Superior temporal gyrus (tissue), 1 donor: Measurements from ENCODE around the gene LRRC7.

Experiments used
- DNase-seq: peaks from one replicate; pipeline ENCODE4 v3.0.0-alpha.2; 2016; ENCODE audit errors: extremely low spot score

LRRC7 gene

DNA sequence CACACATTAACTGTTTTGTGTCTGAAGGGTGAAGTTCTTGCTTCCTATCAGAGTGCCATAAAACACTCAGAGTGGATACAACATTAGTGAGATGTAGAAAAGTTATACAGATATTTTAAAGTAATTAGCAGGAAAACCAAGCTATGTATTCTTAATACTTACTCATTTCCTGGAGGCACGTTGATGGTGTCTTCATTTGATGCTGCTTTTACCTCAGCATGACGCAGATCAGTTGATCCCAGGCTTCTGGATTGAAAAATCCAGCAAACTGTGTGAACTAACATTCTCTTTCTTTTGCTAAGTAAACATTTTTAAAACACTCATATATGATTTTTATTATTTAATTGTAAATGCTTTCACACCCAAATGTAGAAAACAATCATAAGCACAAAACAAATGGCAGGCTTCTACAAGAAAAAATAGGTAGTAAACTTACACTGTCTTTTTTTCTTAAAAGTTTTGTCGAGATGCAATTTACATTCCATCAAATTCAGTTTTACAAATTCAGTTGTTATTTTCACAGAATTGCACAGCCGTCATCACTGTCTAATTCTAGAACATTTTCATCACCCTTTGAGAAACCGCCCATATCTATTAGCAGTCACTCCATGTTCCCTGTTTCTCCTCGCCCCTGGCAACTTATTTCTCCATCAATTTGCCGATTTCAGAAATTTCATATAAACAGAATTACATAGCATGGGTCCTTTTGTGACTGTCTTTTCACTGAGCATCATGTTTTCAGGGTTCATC lies 198.9 kb downstream of the LRRC7 start:
- no peak for DNase-seq

DNA sequence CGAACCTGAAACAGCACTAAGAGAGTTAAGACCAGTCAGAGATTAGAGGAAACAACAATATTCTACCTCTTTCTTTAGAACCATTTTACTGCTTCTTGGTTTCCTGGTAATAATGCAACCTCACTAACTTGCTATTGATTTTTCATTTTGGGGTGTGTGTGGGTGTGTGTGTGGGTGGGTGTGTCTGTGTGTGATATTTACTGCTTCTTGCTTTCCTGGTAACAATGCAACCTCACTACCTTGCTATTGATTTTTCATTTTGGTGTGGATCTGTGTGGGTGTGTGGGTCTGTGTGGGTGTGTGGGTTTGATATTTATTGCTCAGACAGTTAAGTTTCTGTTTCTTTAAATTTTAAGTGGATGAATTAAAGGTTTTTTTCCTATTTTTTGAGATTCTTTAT lies 208.8 kb downstream of the LRRC7 start:
- no peak for DNase-seq

DNA sequence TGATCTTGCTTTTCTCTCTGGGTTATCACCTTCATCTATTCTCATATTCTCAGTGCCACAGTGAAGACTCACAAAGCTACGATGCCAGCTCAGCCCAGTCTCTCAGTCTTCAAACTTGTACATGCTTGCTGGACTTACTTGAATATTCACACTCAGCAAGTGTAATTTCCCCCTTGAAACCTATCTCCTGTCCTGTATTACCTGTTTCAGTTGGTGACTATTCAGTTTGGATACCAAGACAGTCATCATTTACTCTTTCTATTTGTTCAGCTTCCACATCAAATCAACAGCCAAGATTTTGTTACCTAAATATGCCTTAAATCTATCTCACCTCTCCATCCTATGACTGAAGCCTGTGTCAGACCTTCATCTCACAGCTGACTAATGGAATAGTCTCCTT lies 209.7 kb downstream of the LRRC7 start:
- DNase-seq: no peak

DNA sequence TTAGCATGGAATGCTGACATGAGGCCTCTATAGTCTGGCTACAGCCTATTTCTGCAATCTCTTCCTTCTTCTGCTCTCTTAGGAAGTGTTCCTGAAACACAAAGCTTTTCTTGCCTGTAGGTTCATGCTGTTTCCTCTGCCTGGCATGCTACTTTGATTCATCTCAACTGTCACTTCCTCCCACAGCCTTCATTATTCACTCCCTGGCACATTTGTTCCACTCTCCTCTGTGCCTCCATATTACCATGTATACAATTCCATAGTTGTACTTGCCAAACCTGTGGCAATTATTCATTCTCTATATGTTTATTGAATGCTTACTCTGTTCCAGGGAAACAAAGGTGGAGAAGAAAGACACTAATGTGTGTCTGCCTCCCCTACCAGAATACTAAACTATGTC lies 210.2 kb downstream of the LRRC7 start:
- DNase-seq: no peak

DNA sequence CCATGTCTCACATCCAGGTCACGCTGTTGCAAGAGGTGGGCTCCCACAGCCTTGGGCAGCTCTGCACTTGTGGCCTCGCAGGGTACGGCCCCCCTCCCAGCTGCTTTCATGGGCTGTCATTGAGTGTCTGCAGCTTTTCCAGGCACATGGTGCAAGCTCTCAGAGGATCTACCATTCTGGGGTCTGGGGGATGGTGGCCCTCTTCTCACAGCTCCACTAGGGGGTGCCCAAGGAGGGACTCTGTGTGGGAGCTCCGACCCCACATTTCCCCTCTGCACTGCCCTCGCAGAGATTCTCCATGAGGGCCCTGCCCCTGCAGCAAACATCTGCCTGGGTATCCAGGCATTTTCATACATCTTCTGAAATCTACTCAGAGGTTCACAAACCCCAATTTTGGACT lies 219.4 kb downstream of the LRRC7 start:
- DNase-seq: no peak

DNA sequence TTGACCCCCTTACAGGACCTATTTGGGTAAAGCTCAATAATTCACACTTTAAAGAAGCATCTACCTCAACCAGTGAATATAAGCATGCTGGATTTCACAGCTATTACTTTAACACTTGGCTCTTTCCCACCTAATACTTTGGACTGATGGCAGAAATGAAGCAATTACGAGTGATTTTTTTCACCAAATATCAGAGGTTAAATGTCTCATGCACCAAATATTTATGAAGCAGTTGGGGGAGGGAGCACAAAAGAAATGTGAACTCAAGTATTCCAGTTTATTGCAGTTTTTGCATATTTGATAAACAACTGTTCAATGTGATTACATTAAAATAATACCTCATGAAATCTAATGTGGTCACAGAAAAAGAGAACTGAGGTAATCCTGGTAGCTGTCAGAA lies 223.6 kb downstream of the LRRC7 start:
- DNase-seq: no peak

DNA sequence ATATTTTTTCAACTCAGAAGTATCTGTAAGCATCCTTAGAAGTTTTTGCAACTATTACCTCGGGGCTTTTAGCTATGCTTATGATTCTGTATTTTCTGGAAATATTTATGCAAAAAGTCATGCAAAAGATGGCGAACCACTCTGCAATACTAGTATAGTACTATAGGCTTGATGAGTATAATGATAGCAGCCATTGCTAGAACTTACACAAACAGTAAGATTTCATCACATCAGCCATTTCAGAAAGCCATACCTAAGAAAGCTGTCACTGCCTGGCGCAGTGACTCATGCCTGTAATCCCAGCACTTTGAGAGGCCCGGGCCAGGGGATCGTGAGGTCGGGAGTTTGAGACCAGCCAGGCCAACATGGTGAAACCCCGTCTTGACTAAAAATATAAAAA lies 227.1 kb downstream of the LRRC7 start:
- DNase-seq: no peak

DNA sequence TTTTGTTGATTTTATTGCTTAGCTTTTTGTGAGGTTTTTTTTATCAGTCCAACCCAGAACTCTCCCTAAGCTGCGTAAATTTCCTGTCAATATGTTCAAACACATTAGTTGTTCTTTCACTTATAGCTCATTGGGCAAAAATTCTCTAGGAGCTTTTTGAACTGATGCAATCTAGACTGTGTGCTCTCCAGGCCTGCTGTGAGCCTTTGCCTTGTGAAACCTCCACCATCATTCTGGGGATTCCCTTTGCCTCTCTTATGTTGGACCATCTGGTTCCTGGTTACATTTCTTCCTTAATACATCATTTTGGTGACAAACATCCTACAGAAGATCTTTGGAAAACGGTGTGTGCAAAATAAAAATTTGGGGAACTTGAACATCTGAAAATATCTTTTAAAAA lies 247.2 kb downstream of the LRRC7 start:
- DNase-seq: no peak

DNA sequence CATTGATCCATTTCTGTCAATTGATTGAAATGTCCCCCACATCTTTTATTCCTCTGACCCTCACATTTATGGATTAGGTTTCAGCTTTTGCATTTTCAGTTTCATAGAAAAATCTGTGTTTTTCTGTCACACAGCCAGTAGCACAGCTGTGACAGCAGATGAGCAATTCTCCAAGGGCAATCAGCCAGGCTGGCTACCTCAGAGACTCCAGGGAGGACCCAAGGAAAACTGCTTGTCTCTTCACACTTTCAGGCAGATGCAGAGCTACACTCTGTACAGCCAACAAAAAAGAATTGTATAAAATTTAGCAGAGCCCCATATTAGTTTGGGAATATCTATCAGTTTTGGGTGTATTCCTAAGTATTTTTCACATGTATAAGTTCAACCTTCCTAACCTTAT lies 257.2 kb downstream of the LRRC7 start:
- peak; percentile 78 for DNase-seq

DNA sequence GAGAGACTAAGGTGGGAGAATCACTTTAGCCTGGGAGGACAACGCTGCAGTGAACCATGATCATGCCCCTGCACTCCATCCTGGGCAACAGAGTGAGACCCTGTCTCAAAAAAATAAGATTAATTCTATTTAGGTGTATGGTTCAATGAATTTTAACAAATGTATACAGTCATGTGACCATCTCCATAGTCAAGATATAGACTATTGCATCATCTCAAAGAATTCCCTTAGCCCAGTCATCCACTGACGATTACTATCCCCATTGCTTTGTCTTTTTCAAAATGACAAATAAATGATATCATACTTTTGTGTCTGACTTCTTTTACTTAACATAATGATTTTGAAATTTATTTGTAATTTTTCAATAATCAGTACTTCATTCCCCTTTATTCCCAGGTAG lies 260.0 kb downstream of the LRRC7 start:
- no peak for DNase-seq

DNA sequence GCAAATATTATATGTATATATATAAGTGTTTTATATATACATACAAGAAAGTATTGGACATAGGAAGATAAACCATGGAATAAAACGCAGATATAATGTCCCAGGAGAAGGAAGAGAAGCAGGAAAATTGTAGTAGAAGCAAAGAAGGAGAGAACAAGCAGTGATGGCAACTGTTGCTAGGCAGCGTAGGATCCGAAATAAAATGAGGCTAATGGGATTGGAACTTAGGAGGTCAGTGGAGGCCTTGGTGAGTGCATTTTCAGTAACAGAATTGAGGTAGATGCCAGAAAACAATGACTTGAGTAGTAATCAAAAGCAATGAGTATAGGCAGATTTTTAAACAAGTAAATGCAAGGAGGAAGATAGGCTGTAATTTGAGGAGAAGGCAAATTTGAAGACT lies 265.8 kb downstream of the LRRC7 start:
- DNase-seq: no peak

DNA sequence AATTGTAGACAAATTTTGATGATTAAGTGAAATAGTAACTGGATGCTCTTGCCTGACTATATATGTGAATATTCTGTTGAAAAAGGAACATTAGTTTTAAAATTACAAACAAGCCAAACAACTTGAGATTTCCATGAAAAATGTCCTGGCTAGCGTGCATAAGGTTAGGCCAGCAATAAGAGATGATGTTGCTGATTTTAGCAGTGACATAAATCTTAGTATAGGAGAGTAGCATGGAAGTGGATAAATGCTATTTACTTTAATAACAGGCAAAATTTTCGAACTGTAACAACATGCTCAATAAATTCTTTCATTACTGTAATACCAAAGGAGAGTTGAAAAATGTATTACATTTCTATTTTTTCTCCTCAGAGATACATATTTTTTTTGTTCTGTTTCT lies 266.6 kb downstream of the LRRC7 start:
- no peak for DNase-seq

DNA sequence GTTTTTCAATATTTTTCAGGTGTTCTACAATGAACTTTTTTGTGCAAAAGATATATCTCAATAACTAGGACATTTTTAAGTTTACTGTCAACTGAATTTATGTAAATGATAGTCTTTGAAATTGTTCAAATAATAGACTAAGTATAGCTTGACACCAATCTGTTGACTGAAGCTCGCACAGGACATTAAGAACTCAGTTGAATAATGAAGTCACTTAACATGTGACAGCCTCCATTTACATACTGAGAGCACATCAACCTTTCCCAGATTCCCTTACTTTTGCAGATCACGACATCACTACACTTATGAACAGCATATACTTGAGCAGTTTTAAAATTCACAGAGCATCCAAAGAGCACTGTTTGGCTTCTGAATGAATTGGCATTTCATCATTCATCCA lies 268.2 kb downstream of the LRRC7 start:
- no peak for DNase-seq

DNA sequence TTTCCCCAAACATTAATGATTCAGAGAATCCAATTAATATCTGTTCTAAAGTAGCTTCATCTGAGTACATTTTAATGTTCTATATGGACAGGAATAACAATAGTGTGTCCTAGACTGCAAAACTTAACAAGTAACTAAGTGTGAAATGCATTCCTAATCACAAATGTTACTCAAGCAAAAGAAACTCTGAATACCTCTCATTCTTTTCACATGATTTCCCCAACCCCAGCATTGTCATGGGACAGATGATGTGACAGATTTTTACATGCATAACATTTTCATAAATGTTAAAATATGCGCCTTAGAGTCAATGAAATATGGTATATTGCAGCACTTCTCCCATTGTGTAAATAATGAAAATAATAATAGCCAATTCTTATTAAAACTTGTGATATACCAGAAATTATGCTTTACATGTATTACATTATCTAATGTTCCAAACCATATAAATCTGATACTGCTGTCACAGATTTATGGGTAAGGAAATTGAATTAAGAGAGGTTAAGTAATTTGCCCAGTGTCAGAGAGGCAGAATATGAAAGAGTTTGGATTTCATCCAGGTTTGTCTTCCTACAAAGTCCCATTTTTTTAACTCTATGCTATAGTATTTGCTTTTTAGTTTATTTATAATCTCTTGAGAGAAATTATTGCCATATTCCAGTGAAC lies 269.4 kb downstream of the LRRC7 start:
- no peak for DNase-seq

DNA sequence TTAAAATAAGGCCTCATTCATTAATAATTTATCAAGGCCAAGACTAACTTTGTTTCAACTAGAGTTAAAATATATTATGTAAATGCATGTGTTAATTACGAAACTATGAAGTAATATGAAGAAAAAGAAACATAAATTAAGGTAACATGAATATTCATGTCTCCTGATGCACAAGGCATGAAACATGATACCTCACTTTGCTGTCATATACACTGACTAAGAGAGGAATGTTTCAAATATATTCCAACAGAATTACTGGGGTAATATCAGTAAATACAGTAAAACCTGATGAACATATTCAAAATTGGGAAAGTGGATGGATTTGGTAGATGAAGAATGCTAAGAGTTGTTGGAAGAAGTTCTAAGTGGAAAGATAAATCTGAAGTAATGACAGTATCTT lies 274.6 kb downstream of the LRRC7 start:
- no peak for DNase-seq

DNA sequence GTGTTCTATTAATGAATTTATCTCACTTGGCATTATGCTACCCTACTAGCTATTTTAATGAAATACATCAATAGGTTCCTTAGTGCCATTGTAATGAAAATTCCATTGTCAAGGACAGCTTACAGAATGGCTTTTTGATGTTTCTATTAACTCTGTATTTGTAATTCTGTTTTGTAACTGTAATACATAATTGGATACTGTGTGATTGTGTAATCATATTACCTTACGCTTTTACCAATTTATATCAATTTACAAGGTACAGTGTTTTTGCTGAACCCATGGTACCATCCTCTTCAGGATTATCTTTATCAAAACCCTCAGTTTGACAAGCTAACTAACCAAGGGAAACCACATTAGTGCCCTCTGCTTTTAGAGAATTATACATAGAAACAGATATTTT lies 277.9 kb downstream of the LRRC7 start:
- no peak for DNase-seq

DNA sequence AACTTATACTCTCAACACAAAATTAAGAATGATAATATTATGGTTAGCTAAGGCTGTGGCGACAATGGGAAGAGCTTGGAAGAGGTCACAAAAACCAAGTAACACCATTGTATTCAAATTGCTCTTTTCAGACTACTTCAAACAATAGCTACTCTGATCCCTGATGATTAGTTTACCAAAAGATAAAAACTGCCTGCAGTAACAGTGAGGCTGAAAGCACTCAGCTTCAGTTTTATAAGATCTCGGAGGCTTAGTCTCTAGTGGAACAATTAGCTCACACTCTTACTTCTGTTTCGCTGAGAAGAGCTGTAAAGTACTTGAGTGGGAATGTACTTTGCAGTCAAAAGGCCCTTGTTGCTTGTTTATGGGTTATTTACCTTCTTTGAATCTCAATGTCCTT lies 278.5 kb downstream of the LRRC7 start:
- DNase-seq: peak; percentile 76

DNA sequence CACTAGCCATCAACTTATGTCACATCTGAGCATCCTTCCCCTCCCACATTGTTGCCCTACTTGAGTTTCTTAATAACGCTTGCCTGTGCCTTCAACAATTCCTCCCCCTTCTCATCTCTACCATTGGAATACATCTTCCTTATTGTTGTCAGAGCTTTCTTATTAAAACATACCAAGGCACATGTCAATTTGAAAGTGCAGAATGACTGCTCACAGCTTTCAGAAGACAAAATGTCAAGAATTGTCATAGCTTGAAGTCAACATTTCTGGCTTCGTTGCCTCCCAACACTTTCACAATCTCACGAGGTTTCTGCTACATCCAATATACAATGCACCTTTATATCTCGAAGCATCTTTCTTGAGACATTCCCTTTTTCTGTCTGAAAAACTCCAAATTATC lies 279.9 kb downstream of the LRRC7 start:
- DNase-seq: no peak

DNA sequence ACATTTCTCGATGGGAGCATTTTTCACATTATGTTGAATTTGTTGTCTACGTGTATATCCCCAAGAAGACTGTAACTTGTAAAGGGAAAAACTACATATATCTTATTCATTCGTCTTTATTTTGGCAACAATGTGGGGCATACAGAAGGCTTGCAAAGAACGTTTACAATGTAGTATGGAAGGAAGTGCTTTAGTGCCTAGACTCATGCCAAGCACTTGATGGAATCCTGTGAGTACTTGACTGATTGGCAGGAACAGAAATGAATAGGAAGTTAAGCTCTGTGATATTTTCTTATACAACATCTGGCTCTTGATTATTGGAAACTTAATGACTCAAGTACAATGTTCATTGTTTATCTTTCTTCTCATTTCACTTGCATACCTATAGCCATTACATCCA lies 284.4 kb downstream of the LRRC7 start:
- no peak for DNase-seq

DNA sequence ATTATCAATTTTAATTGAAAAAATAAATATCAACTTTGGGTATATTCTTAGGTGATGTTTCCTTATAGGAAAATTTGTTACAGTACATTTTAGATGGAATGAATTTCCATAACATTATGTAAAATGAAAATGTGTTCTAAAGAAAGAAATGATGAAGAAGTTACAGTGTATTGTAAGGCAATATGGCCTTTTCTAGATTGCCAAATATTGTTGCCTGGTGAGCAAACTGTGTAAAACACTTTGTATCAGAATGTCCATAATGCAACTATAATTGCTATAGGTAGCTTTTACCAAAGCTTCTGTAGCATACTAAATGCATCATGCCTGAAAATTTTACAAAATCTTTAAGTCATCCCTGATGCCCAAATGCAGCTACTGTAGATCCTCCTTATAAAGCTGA lies 285.0 kb downstream of the LRRC7 start:
- no peak for DNase-seq

DNA sequence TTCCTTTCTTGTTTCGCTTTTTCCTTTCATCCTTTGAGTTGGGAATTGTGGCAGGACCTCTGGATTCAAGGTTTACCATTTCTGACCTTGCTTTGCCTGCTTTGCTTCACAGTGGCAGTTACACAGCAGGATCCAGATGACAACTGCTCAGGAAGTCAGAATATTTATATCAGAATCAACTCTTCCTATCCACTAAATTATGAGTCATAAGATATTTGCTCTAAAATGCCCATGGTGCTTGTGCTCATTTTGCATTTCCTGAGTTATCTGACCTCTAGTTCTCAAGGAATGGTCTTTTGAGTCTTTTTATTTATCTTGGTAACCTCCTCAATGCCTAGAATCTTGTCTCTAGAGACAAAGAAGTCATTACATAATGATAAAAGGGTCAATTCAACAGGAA lies 290.8 kb downstream of the LRRC7 start:
- no peak for DNase-seq

DNA sequence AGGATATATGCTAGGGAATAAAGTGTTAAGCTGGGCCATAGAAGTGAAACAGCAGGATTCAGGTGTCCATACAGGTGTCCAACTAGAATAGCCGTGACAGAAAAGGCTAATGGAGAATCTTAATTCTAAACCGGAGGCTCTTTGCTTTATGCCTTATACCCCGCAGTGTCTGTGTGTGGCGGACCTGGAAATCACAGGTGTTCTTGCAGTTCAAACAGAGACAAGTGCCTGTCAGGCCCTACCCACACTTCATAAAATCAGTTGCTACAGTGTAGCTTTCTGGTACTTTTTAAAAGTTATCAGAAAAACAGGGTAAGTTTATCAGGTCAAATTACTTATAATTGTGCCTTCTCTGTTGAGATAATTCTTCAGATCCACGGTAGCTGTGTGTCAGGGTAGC lies 293.9 kb downstream of the LRRC7 start:
- DNase-seq: no peak

DNA sequence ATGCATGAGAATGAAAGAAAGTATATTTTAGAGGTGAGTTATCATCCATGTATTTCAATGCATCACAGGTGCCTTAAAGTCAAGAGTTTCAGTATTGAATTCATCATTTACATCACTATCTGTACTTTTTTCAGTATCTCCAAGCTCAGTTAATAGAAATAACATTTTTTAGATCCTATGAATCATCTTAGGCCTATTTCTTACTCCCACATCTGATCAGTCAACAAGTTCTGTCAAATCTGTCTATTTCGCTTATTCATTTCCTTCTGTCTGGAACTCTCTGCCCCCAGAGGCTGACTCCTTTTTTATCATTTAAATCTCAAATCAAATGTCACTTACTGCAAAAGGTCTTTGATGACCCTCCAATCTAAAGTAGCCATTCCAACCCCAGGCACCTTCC lies 295.2 kb downstream of the LRRC7 start:
- no peak for DNase-seq

DNA sequence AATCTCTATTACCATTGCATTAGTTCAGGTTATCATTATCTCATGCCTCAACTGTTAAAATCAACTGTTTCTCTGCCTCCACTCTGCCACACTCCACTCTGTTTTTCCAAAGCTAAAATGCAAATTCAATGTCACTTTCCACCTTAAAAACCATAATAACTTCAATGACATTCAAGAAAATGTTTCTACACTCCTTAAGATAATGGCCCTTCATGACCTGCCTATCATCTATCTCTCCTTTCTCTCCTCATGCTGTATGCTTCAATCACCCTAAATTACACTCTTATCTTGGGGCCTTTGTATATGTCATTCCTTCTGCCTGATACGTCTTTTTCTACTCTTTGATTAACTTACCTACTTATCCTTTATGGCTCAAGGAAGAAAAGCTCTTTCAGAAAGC lies 296.0 kb downstream of the LRRC7 start:
- no peak for DNase-seq
